NCI-H1417 (cell line): ENCODE measurements around the gene MEG3.

ENCODE experiments used
- DNase-seq, 3 experiments: peaks; one replicate each; lab custom pipeline; 2025; lab: John Stamatoyannopoulos, UW

MEG3 gene

GRCh38 chr14:100832311-100832960, 6.5 kb downstream of the MEG3 start:
- DNase-seq: no peak

DNA sequence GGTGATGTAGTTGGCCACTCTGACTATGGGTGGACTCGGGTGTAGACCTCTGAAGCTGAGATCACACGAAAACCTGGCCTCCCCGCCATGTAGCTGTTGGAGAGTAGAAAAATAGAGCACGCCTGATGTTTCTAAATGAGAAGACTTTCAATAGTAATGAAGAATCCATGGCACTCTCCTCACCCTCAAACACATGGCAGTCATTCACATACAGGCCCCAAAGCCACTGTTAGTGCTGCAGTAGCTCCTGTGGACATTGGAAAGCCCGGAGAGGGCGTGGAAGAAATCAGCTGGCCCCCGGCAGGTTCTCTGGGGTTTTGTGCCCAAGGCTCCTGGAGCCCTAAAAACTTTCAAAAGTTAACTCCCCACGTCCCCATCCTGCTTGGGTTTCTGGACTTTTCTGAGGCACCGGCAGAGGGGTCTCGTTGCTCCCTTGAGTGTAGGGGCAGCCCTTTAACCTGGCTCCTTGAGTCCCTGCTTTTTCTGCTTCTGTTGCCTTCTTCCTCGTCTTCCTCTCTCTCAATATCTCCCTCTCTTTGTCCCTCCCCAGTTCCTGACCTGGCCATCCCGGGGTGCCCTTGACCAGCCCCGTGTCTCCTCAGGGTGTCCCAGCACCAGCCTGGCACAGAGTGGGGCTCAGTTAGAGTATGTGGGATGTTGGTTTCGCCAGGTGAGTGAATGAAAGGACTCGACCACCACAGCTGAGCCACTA, 8.3 kb downstream of the MEG3 start:
- DNase-seq: no peak

GRCh38 chr14:100834794-100835547, 9.1 kb downstream of the MEG3 start:
- no peak for DNase-seq

DNA sequence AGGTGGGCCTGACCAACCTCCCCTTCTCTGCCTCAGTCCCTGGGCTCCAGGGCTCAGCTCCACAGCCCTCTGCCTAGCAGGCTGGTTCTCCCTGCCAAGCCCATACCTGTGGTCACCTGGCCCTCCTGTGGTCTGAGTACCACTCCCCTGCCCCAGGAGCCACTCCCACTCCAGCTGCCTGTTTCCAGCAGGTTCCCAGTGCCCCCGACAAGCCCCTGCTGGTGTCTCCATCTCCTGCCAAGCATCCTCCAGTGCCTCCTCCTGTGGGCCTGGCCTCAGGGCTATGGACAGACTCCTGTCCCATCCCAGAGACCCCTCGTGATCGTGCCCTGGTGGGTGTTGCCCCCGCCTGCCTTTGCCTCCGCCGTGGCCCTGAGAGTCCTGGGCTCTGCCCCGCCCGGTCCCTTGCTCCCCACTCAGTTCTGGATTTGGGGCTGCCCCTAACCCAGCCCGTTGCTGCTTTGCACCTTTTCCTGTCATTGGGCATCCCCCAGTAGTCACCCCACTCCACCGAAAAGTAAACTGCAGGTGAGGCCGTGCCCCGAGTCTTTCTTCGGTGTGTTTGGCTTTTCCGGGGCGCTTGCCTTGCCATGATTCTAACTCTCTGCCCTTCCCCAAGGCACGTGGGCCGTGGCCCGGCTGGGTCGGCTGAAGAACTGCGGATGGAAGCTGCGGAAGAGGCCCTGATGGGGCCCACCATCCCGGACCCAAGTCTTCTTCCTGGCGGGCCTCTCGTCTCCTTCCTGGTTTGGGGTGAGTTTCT, 9.8 kb downstream of the MEG3 start:
- peak in 1 of 3 experiments; percentile 19 for DNase-seq

- DNase-seq: no peak
Measured at GRCh38 chr14:100836311-100836805, 10.4 kb downstream of the MEG3 start.

DNA sequence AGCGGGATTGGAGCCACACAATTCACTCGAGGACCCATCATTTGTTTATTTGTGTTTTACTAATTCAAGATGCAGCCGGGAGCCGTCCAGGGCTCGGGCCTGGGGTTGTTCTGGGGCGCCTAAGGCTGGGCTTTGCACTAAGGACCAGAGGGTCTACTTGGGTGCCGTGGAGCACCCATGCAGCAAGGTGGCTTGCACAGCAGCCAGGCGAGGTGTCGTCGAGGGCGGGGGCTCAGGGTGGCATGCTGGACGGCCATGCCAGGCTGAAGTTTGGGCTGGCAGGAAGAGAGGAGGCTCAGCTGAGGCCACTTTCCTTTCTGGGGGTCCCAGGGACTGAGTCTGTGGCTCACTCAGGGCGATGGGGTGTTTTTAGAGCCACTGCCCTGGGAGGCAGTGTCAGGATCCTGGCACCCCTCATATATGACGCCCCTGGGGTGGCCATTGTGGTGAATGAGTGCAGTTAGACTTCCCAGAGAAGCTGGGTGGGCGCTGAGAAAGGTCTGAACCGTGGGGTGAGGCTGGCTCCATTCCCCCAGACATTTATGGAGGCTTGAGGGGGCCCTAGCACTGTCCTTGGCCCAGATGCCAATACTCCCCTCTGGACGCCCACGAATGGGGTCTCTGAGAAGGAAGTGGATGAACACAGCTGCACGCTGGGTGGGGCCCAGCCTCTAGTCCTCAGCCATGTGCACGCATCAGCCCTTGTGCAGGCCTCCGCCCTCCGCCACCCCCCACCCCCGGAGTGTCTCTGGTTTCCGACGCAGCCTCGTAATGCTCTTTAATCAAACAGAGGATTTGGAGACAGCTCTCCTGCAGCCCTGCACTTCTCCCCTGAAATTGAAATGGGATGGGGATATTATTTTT, 11.3 kb downstream of the MEG3 start:
- DNase-seq: no peak

DNA sequence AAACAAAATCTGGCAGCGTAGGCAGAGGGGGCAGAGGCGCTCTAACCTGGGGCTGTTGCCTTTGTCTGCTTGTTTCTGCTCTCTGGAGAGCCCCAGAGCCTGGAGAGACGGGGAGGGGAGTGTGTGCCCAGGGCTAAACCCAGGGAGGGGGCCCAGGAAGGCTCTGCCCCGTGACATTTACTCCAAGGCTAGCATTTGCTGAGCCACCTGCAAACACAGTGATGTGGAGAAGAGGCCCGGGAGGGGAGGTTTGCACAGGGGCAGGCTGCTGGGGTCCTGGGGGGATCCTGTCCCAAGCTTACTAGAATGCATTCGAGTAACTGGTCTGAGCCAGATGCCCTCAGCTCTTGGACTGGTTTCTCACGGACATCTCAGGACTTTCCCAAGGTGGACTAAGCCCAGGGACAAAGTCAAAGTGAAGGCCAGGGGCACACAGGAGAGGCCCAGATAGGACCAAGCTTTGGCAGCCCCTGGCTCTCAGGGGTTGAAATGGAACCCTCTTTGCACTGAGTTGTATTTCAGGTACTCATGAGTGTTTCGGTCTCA, 12.0 kb downstream of the MEG3 start:
- DNase-seq: no peak

DNA sequence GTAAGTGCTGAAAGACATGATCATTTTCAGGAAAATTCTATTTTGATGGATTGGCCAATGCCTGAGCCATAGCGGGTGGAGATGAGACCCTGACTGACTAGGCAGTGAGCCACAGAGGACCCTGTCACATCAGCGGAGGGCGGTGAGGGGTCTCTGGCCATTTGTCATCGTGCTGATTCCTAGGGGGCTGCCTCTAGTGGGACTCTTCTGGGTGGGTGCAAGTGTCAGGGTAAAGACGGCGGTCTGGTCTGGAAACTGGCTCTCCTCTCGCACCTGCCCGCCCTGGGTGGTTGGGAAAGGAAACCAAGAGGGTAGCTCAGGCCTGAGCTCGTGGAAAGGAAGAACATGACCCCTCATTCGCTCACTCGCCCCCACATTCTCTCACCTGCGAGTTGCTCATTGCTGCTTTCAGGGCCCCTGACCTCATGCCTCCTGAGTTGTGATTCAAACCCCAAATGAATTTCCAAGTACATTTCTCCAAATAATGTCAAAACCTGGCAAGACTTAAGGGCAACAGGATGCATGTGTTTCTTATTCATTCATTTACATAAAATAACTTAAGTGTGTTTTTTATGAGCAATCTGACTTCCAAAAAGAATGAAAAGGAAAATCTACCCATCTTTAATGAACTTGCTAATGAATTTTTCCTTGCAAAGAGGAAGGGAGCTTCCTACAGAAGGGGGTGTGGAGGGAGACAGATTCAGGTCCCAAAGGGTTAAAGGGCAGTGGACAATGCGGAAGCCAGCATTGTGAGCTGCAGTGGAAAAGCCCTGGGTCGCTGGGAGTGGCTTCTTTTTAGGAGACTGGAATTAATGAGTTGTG, 12.8 kb downstream of the MEG3 start:
- DNase-seq: no peak

- no peak for DNase-seq
Measured at GRCh38 chr14:100839315-100839585, 13.3 kb downstream of the MEG3 start.

DNA sequence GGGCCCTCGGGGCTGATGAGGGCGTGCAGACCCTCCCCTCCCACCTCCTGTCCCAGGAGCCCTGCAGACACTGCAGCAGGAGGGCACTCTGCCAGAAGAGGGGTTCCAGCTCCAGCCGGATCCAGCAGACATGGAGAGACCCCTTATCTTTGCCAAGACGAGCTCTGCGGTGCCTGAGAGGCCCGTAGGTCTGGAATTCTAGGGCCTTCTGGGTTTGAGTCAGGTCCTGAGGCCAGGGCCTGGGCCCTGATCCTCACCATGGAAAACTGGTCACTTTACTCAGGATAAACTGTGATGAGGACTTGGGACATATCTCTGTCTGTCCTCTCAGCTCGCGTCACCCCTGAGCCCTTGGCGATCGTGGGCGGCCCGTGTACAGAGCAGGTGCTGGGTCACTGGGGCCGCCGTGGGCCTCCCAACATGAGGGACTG, 13.8 kb downstream of the MEG3 start:
- no peak for DNase-seq

DNA sequence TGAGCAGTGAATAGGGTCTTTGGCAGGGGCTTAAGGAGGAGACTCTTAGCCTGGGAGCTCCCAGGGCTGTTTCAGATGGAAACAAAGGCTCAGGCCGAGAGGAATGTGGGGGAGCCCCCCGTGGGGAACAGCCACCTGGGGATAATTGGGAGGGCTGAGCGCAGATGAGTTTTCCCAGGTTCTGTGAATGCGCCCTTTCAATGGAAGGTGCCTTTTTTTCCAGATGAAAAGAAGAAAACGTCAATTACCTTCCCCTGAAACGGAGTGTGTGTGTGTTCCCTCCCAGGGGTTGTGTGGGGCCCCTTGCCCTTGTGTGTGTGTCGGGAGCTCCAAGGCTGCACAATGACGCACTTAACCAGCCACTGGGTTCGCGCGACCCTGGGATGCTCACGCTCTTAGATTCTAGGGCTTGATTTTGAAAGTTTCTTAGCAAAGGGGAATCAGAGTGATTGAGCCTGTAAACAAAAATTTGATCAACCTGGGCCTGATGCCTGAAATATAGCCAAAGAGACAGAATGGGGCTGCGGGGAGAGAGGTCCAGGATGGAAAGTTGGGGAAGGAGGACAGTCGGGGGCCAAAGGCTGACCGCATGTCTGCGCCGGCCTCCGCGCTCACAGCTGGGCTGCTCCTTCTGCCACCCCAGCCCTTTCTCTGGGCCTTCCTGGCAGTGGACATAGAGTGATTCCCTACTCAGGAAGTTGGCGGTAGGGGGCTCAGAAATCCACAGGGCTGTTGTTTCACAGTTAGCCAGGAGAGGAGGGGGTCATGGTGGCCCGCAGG, 14.6 kb downstream of the MEG3 start:
- DNase-seq: no peak

GRCh38 chr14:100841066-100841760, 15.3 kb downstream of the MEG3 start:
- no peak for DNase-seq

- peak in 2 of 3 experiments; percentile 93 to 99 for DNase-seq
Measured at GRCh38 chr14:100841761-100842403, 16.0 kb downstream of the MEG3 start.

GRCh38 chr14:100842799-100843198, 16.9 kb downstream of the MEG3 start:
- DNase-seq: peak in 2 of 3 experiments; percentile 78 to 90

- no peak for DNase-seq
Measured at GRCh38 chr14:100844082-100844408, 18.1 kb downstream of the MEG3 start.

DNA sequence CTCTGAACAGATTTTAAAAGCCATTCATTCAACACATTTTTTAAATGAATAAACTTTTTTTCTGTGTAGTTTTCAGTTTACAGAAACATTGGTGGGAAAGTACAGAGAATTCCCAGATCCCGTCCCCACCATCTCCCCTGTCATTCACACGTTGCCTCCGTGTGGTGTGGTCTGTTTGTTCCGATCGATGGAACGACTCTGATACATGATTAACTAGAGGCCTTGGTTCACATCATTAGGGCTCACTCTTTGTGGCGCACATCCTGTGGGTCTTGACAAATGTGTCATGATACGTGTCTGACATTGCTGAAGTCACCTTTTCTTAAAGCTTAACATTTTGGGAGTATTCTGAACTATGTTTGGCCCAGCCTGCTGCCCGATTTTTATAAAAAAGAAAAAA, 18.5 kb downstream of the MEG3 start:
- DNase-seq: no peak

DNA sequence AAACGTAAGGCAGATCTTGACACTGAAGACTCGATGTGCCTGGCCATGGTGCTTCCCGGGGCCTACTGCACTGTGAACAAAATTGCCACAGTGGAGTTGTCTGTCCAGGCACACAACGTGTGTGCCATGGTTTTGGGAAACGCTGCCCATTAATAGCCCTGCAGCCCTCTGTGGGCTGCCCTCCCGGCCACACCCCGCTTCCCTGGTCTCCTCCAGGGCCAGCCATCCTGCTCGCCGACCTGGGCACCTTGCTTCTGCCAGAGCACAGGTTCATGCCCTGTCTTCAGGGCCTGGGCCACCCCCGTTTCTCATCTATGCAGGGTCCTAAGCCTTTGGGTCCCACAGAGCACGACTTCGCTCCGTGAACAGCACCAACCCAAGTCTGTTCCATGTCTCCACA, 18.9 kb downstream of the MEG3 start:
- no peak for DNase-seq

- DNase-seq: no peak
Measured at GRCh38 chr14:100845341-100845740, 19.4 kb downstream of the MEG3 start.
